H9 (cell line): ENCODE measurements around the gene ZBP1. TPM values are rescaled to one million over a fixed set of nuclear protein-coding genes. Genes with fewer than 3 reads are reported as not detected.

ENCODE experiments used
- DNase-seq: peaks from one replicate; pipeline ENCODE4 v3.0.0-alpha.2; 2017
- H2AFZ ChIP-seq: one replicate; pipeline ENCODE4 v1.6.1; 2013; ENCODE audit warnings: mild to moderate bottlenecking, low read length, control low read depth, moderate library complexity
- H2AK5ac ChIP-seq: 2 replicates; pipeline ENCODE4 v1.6.1; 2013; ENCODE audit warnings: low read length, control low read depth, mixed read lengths; ENCODE audit not compliant: insufficient read length
- H2BK120ac ChIP-seq: one replicate; pipeline ENCODE4 v1.6.1; 2013; ENCODE audit warnings: low read depth, mild to moderate bottlenecking, low read length, control low read depth, inconsistent platforms; ENCODE audit not compliant: poor library complexity, severe bottlenecking
- H2BK12ac ChIP-seq: 2 replicates; pipeline ENCODE4 v1.6.1; 2013; ENCODE audit warnings: low read length, control low read depth, mixed read lengths, low read depth; ENCODE audit not compliant: insufficient read length
- H2BK15ac ChIP-seq: 2 replicates; pipeline ENCODE4 v1.6.1; 2013; ENCODE audit warnings: low read depth, low read length, control low read depth
- H2BK20ac ChIP-seq: one replicate; pipeline ENCODE4 v1.6.1; 2013; ENCODE audit warnings: low read depth, mild to moderate bottlenecking, low read length, control low read depth, inconsistent platforms; ENCODE audit not compliant: poor library complexity, severe bottlenecking
- H2BK5ac ChIP-seq: 2 replicates; pipeline ENCODE4 v1.6.1; 2013; ENCODE audit warnings: low read length, control low read depth, mixed read lengths; ENCODE audit not compliant: insufficient read length
- H3K14ac ChIP-seq: 2 replicates; pipeline ENCODE4 v1.6.1; 2013; ENCODE audit warnings: low read length, control low read depth; ENCODE audit not compliant: insufficient read depth
- H3K18ac ChIP-seq: 2 replicates; pipeline ENCODE4 v1.6.1; 2013; ENCODE audit warnings: low read depth, mild to moderate bottlenecking, mixed read lengths, low read length, control low read depth; ENCODE audit not compliant: insufficient read length
- H3K23ac ChIP-seq: 2 replicates; pipeline ENCODE4 v1.6.1; 2013; ENCODE audit warnings: low read length, control low read depth, mixed read lengths, low read depth; ENCODE audit not compliant: insufficient read length
- H3K23me2 ChIP-seq: 2 replicates; pipeline ENCODE4 v1.6.1; 2013; ENCODE audit warnings: low read depth, mild to moderate bottlenecking, mixed read lengths, low read length, control low read depth; ENCODE audit not compliant: insufficient read length, poor library complexity, severe bottlenecking
- H3K27ac ChIP-seq: 2 replicates; pipeline ENCODE4 v1.5.1; 2013; ENCODE audit warnings: low read length, control low read depth, mixed read lengths, low read depth; ENCODE audit not compliant: insufficient read length
- H3K27me3 ChIP-seq: 2 replicates; pipeline ENCODE4 v1.6.1; 2013; ENCODE audit warnings: low read length, control low read depth, inconsistent platforms; ENCODE audit not compliant: insufficient read depth
- H3K4ac ChIP-seq: 2 replicates; pipeline ENCODE4 v1.6.1; 2013; ENCODE audit warnings: low read depth, mild to moderate bottlenecking, control low read depth, inconsistent platforms, low read length, moderate library complexity
- H3K4me1 ChIP-seq: 2 replicates; pipeline ENCODE4 v1.6.1; 2013; ENCODE audit warnings: low read length, control low read depth, inconsistent platforms; ENCODE audit not compliant: insufficient read depth
- H3K4me2 ChIP-seq: 2 replicates; pipeline ENCODE4 v1.6.1; 2013; ENCODE audit warnings: low read length, control low read depth, mixed read lengths; ENCODE audit not compliant: insufficient read length, insufficient read depth
- H3K56ac ChIP-seq: 2 replicates; pipeline ENCODE4 v1.6.1; 2013; ENCODE audit warnings: low read depth, mild to moderate bottlenecking, mixed read lengths, low read length, control low read depth; ENCODE audit not compliant: insufficient read length
- H3K79me1 ChIP-seq: 2 replicates; pipeline ENCODE4 v1.6.1; 2013; ENCODE audit warnings: low read depth, mild to moderate bottlenecking, moderate library complexity, low read length, control low read depth, inconsistent platforms; ENCODE audit not compliant: insufficient read depth, poor library complexity, severe bottlenecking
- H3K79me2 ChIP-seq: 2 replicates; pipeline ENCODE4 v1.6.1; 2013; ENCODE audit warnings: low read length, control low read depth, inconsistent platforms; ENCODE audit not compliant: insufficient read depth
- H3K9ac ChIP-seq: 2 replicates; pipeline ENCODE4 v1.6.1; 2013; ENCODE audit warnings: low read length, control low read depth, mixed read lengths; ENCODE audit not compliant: insufficient read length; ENCODE audit errors: extremely low read depth
- H3K9me3 ChIP-seq: one replicate; pipeline ENCODE4 v1.6.1; 2013; ENCODE audit warnings: low read depth, low read length, inconsistent platforms; ENCODE audit not compliant: control insufficient read depth
- H3T11ph ChIP-seq: one replicate; pipeline ENCODE4 v1.6.1; 2013; ENCODE audit warnings: mild to moderate bottlenecking, low read length, control low read depth, inconsistent platforms
- H4K20me1 ChIP-seq: one replicate; pipeline ENCODE4 v1.6.1; 2013; ENCODE audit not compliant: control insufficient read depth, insufficient read length, insufficient read depth
- H4K5ac ChIP-seq: 2 replicates; pipeline ENCODE4 v1.6.1; 2013; ENCODE audit warnings: low read depth, mild to moderate bottlenecking, mixed read lengths, low read length, control low read depth; ENCODE audit not compliant: insufficient read length
- H4K8ac ChIP-seq: replicated peaks from 2 replicates; pipeline ENCODE4 v1.6.1; 2013; ENCODE audit warnings: low read length, control low read depth, mixed read lengths, low read depth; ENCODE audit not compliant: insufficient read length
- H4K91ac ChIP-seq: 2 replicates; pipeline ENCODE4 v1.6.1; 2013; ENCODE audit warnings: low read depth, mild to moderate bottlenecking, moderate library complexity, mixed read lengths, low read length, control low read depth; ENCODE audit not compliant: insufficient read length
- H3K27ac Mint-ChIP-seq, 3 experiments: 2 replicates in 2 of 3; 3 replicates in 1 of 3; pipeline ENCODE4 v1.8.0; 2020 to 2021; ENCODE audit warnings: mixed read lengths in 3 of 3, mild to moderate bottlenecking in 1 of 3, moderate library complexity in 1 of 3
- H3K27me3 Mint-ChIP-seq: 2 replicates; pipeline ENCODE4 v1.8.0; 2021; ENCODE audit warnings: low read depth, mild to moderate bottlenecking, moderate library complexity, mixed read lengths
- H3K36me3 Mint-ChIP-seq, 3 experiments: 2 replicates in 2 of 3; 3 replicates in 1 of 3; pipeline ENCODE4 v1.8.0; 2020 to 2021; ENCODE audit warnings: low read depth in 3 of 3, mixed read lengths in 3 of 3; ENCODE audit not compliant: insufficient read depth in 1 of 3
- H3K4me1 Mint-ChIP-seq, 2 experiments: 2 replicates each; pipeline ENCODE4 v1.8.0; 2020; ENCODE audit warnings: mixed read lengths in 2 of 2
- H3K4me3 Mint-ChIP-seq, 2 experiments: 2 replicates in 1 of 2; 3 replicates in 1 of 2; pipeline ENCODE4 v1.8.0; 2020 to 2021; ENCODE audit warnings: mild to moderate bottlenecking in 2 of 2, mixed read lengths in 2 of 2, moderate library complexity in 1 of 2
- H3K9me3 Mint-ChIP-seq, 2 experiments: 2 replicates in 1 of 2; 3 replicates in 1 of 2; pipeline ENCODE4 v1.8.0; 2020; ENCODE audit warnings: mild to moderate bottlenecking in 2 of 2, mixed read lengths in 2 of 2, moderate library complexity in 1 of 2
- CTCF ChIP-seq: fragments of 200-600 bp; sonication (generic); conservative IDR thresholded peaks from 3 replicates; pipeline ENCODE4 v1.8.0; 2021; ENCODE audit warnings: antibody characterized with exemption, mild to moderate bottlenecking
- WGBS: extraction: QIAGEN DNeasy Blood & Tissue Kit; methylation state at CpG from one replicate; pipeline ENCODE4 v1.1.7; 2013; ENCODE audit warnings: missing lambda C conversion rate, low lambda C conversion rate, mixed read lengths; ENCODE audit not compliant: insufficient read length; ENCODE audit errors: extremely low coverage; 5-methylcytosine and 5-hydroxymethylcytosine counted together
- total RNA-seq: library from RNA; stranded (reverse); gene quantifications from 2 replicates; pipeline ENCODE4 v1.2.1, GENCODE V29; 2021

ZBP1 gene
- total RNA-seq, 1 experiment from 2014 or later = not detected

- no peaks in the 10 kb centered on the region for H3K36me3 Mint-ChIP-seq
- Histone ChIP-seq H2AK5ac (no peak overlapping the region), H3K4ac (no peak overlapping the region), H3T11ph (no peak overlapping the region), H2BK120ac (no peak overlapping the region), H3K4me1 (no peaks in the 10 kb centered on the region), H3K56ac (no peak overlapping the region), H2AFZ (no peak overlapping the region), H3K18ac (no peak overlapping the region), H3K79me1 (no peaks in the 10 kb centered on the region), H4K20me1 (no peaks in the 10 kb centered on the region), H3K23ac (no peak overlapping the region), H4K8ac (no peak overlapping the region), H2BK5ac (no peak overlapping the region), H2BK12ac (no peak overlapping the region), H3K9ac (no peak overlapping the region), H3K27me3 (no peaks in the 10 kb centered on the region), H3K27ac (no peak overlapping the region), H3K9me3 (no peaks in the 10 kb centered on the region), H3K79me2 (no peaks in the 10 kb centered on the region), H3K4me2 (no peak overlapping the region), H3K14ac (no peak overlapping the region), H2BK15ac (no peak overlapping the region), H2BK20ac (no peak overlapping the region), H3K23me2 (no peaks in the 10 kb centered on the region), H4K5ac (no peak overlapping the region), H4K91ac (no peak overlapping the region)
- peaks cover 10% of the 10 kb centered on the region for H3K27me3 Mint-ChIP-seq
- no peak overlapping the region for H3K4me3 Mint-ChIP-seq
- WGBS = no CpG with 5 or more reads among the region's 6 CpGs
- H3K27ac Mint-ChIP-seq = no peak overlapping the region
- DNase-seq = no peak
- H3K4me1 Mint-ChIP-seq = peaks cover 3 to 32% of the 10 kb centered on the region in 2 experiments; a peak in 3 of 4 replicates
- H3K9me3 Mint-ChIP-seq = peaks cover 0 to 9% of the 10 kb centered on the region in 2 experiments; a peak in 3 of 5 replicates
- no peak for TF ChIP-seq CTCF
Observed at GRCh38 chr20:57589123-57589727, 31.0 kb downstream of the ZBP1 start.
